WI38 (cell line): ENCODE results near the gene OR2Y1.
"Not testable (repeated sequence)": the region's sequence is repeated elsewhere in the genome, so short reads cannot be mapped to it uniquely, and the experiment has no call there.

Source experiments
- H3K4me3 ChIP-seq: 2 replicates; pipeline ENCODE4 v1.5.1; 2011; ENCODE audit warnings: low read depth, mild to moderate bottlenecking, control low read depth, low read length
- TF ChIP-seq, protein P1 (sequence below): IDR thresholded peaks from 2 replicates; pipeline ENCODE4 v1.5.1; 2012; ENCODE audit warnings: low read depth, mild to moderate bottlenecking, control low read depth, low read length

OR2Y1 gene

DNA sequence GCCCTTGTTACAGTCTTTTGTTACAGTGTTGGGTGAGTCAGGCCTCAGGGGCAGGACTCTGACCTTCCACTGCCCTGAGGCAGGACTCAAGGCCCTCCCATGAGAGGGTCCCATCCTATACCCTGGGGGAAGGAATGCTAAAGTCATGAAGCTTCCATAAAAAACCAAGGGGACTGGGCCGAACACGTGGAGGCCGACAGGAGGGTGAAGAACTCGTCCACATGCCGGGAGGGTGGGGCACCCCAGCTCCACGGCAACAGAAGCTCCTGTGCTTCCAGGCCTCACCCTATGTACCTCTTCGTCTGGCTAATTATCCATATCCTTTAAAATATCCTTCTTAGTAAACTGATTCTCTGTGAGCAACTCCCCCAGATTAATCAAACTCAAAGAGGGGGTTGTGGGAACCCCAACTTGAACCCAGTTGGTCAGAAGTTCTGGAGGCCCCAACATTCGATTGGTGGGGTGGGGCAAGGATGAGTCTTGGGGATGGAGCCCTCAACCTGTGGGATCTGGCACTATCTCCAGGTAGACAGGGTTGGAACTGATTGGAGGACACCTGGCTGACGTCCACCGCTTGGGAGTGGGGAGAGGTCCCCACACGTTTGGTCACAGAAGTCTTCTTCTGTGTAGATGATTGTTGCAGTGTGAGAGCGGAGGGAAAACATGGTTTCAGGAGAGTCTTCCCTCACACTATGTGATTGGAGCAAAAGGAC, 43.6 kb upstream of the OR2Y1 start:
- H3K4me3 ChIP-seq = no peak overlapping the region
- TF ChIP-seq, protein P1, sequence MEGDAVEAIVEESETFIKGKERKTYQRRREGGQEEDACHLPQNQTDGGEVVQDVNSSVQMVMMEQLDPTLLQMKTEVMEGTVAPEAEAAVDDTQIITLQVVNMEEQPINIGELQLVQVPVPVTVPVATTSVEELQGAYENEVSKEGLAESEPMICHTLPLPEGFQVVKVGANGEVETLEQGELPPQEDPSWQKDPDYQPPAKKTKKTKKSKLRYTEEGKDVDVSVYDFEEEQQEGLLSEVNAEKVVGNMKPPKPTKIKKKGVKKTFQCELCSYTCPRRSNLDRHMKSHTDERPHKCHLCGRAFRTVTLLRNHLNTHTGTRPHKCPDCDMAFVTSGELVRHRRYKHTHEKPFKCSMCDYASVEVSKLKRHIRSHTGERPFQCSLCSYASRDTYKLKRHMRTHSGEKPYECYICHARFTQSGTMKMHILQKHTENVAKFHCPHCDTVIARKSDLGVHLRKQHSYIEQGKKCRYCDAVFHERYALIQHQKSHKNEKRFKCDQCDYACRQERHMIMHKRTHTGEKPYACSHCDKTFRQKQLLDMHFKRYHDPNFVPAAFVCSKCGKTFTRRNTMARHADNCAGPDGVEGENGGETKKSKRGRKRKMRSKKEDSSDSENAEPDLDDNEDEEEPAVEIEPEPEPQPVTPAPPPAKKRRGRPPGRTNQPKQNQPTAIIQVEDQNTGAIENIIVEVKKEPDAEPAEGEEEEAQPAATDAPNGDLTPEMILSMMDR = no peak

DNA sequence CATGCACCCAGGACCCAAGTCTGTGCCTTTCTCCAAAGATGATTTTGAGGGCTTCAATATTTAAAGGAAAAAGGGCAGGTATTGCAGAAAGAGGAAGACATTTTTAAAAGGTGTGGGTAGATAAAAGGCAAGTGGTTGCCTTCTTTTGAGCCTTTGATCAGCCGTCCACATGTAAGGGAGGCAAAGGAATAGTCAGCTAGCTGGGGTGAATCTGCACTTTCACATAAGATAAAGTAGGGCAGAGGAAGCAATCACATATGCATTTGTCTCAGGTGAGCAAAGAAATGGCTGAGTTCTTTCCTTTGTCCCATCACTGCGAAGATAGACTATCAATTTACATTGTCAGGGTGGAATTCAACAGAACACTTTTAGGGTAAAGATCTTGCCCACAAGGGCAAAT, 42.9 kb upstream of the OR2Y1 start:
- TF ChIP-seq, protein P1 = no peak

DNA sequence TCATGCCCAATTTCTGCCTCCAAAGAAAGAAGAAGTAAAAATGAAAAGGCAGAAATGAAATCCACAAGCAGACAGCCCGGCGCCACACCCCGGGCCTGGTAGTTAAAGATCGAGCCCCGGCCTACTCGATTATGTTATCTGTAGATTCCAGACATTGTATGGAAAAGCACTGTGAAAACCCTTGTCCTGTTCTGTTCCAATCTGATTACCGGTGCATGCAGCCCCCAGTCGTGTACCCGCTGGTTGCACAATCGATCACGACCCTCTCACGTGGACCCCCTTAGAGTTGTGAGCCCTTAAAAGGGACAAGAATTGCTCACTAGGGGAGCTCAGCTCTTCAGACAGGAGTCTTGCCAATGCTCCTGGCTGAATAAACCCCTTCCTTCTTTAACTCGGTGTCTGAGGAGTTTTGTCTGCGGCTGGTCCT, 42.1 kb upstream of the OR2Y1 start:
- not testable (repeated sequence) for H3K4me3 ChIP-seq

More for the DNA sequence above, 42.9 kb upstream of the OR2Y1 start:
- no peak overlapping the region for H3K4me3 ChIP-seq

DNA sequence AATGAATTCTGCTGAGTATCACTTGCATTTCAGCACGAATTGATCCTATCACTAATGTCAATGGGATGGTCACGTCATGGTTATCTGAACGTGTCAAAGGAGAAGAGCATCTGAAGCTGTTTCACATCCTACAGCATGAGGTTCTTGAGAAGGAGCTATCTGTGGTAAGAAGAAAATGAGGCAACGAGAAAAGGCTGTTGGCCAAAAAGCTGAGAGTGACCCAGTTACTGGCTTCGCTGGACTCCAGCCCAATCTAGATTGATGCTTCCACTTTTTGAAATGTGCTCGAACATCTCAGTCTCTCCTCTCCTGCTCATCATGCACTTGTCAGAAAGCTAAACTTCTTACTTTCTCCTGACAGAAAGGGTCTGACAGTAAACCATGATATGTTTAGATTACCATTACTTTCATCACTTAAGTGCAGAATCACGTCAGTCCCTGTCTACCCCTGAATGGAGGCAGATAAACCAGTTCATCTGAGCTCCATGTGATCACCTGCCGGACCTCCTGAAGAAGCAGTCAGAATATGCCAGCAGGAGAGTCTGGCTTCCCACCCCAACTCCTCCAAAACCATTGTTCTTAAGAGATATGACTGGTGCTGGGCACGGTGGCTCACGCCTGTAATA, 40.2 kb upstream of the OR2Y1 start:
- TF ChIP-seq, protein P1 = no peak
- no peak overlapping the region for H3K4me3 ChIP-seq

DNA sequence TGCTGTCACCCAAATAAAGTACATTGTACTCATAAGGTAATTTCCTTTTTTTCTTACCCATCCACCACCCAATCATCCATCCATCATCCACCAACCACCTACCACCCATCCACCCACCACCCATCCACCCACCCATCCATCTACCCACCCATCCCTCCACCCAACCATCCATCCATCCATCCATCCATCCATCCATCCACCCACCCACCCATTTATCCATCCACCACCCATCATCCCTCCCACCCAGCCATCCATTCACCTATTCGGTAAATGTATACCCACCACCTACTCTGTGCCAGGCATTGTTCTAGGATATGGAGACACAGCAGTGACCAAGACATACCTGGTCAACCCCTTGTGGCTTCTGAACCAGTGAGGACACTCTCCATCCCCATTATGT, 37.6 kb upstream of the OR2Y1 start:
- TF ChIP-seq, protein P1 = no peak
- no peak overlapping the region for H3K4me3 ChIP-seq

DNA sequence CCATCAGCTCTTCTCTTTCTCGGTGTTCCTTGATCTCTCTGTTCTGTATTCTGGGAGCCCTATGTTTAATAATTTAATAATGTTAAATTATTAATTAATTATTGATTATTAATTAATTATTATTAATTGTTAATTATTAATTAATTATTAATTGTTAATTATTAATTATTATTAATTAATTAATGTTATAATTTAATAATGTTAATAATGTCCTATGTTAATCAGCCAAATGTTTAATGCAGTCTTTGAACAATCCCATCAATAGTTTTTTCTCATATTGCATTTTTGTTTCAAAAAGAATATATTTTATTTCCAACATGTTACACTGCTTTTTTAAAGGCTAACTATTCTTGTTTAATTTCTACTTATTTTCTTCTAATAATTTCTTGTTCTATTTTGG, 36.5 kb upstream of the OR2Y1 start:
- TF ChIP-seq, protein P1 = no peak

DNA sequence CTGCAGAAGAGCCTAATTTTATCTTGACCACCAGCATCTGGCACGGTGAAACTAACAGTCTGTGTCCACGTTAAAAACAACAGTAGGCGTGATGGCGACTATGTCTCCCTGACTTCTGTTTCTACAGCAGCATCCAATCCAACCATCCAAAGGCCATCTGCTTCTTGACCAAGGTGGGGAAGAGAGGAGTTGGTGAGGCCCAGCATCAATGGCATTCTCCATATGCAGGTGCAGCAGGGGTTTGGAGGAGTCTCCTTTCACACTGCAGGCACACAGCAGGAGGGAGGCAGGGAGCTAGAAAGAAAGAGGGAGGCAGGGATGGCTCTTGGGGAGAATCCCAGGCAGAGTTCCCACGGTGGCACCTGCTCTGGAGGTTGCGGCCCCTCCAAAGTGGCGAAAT, 35.8 kb upstream of the OR2Y1 start:
- H3K4me3 ChIP-seq = no peak overlapping the region
- TF ChIP-seq, protein P1 = no peak

More for the DNA sequence above, 36.5 kb upstream of the OR2Y1 start:
- no peak overlapping the region for H3K4me3 ChIP-seq
